Progenitor cell of endocrine pancreas (in vitro differentiated cells): ENCODE data around the gene THRB. TPM values are rescaled to one million over a fixed set of nuclear protein-coding genes. Genes with fewer than 3 reads are reported as not detected.
A peak's percentile ranks its signal among the peaks of the same experiment; 100 is the strongest.

Experiments
- DNase-seq: peaks from one replicate; pipeline ENCODE4 v3.0.0; 2021; ENCODE audit warnings: low spot score; ENCODE audit not compliant: unreplicated experiment
- H3K27ac Mint-ChIP-seq: 2 replicates; pipeline ENCODE4 v1.8.0; 2021; ENCODE audit warnings: mild to moderate bottlenecking, moderate library complexity, mixed read lengths
- H3K27me3 Mint-ChIP-seq: 2 replicates; pipeline ENCODE4 v1.8.0; 2021; ENCODE audit warnings: mixed read lengths
- H3K36me3 Mint-ChIP-seq: 2 replicates; pipeline ENCODE4 v1.8.0; 2022; ENCODE audit warnings: mixed read lengths; ENCODE audit not compliant: insufficient read depth
- H3K4me1 Mint-ChIP-seq: 2 replicates; pipeline ENCODE4 v1.8.0; 2021; ENCODE audit warnings: low read depth, mixed read lengths
- H3K4me3 Mint-ChIP-seq: 2 replicates; pipeline ENCODE4 v1.8.0; 2021; ENCODE audit warnings: low read depth, mild to moderate bottlenecking, moderate library complexity, mixed read lengths
- H3K9me3 Mint-ChIP-seq: 2 replicates; pipeline ENCODE4 v1.8.0; 2021; ENCODE audit warnings: low read depth, mixed read lengths
- CTCF ChIP-seq: fragments of 200-600 bp; sonication (generic); IDR thresholded peaks from one replicate; pipeline ENCODE4 v1.5.0; 2021; ENCODE audit warnings: antibody characterized with exemption, mild to moderate bottlenecking; ENCODE audit not compliant: unreplicated experiment
- total RNA-seq: library from RNA; stranded (reverse); gene quantifications from 2 replicates; pipeline ENCODE4 v1.2.1, GENCODE V29; 2021

The THRB gene
- total RNA-seq, 1 donor from 2014 or later, result 19.7 TPM

GRCh38 chr3:24520976-24521419, 26.3 kb upstream of the THRB start:
- peak overlapping the region; percentile 74 for H3K4me3 Mint-ChIP-seq
- no peaks in the 10 kb centered on the region for H3K36me3 Mint-ChIP-seq
- H3K9me3 Mint-ChIP-seq, result no peaks in the 10 kb centered on the region
- H3K27ac Mint-ChIP-seq, result peak overlapping the region; percentile 90
- DNase-seq, result peak; percentile 13
- TF ChIP-seq CTCF, result no peak
- H3K27me3 Mint-ChIP-seq, result peaks cover 28% of the 10 kb centered on the region
- H3K4me1 Mint-ChIP-seq, result peaks cover 36% of the 10 kb centered on the region

GRCh38 chr3:24520101-24520495, 25.4 kb upstream of the THRB start:
- Mint-ChIP-seq H3K27me3 (peaks cover 28% of the 10 kb centered on the region), H3K27ac (peak overlapping the region; percentile 66), H3K9me3 (no peaks in the 10 kb centered on the region), H3K36me3 (no peaks in the 10 kb centered on the region), H3K4me3 (peak overlapping the region; percentile 74), H3K4me1 (peaks cover 34% of the 10 kb centered on the region)
- DNase-seq, result no peak
- no peak for TF ChIP-seq CTCF

- TF ChIP-seq CTCF, result no peak
- Mint-ChIP-seq H3K9me3 (no peaks in the 10 kb centered on the region), H3K27me3 (peaks cover 28% of the 10 kb centered on the region), H3K36me3 (no peaks in the 10 kb centered on the region), H3K4me1 (peaks cover 32% of the 10 kb centered on the region), H3K4me3 (no peak overlapping the region), H3K27ac (no peak overlapping the region)
- DNase-seq, result no peak
Measured at GRCh38 chr3:24519368-24520100, 24.9 kb upstream of the THRB start.

GRCh38 chr3:24518990-24519367, 24.3 kb upstream of the THRB start:
- H3K4me3 Mint-ChIP-seq, result no peak overlapping the region
- DNase-seq, result no peak
- peaks cover 28% of the 10 kb centered on the region for H3K27me3 Mint-ChIP-seq
- H3K9me3 Mint-ChIP-seq, result no peaks in the 10 kb centered on the region
- no peak overlapping the region for H3K27ac Mint-ChIP-seq
- peaks cover 27% of the 10 kb centered on the region for H3K4me1 Mint-ChIP-seq
- no peaks in the 10 kb centered on the region for H3K36me3 Mint-ChIP-seq
- no peak for TF ChIP-seq CTCF

GRCh38 chr3:24514119-24514518, 19.5 kb upstream of the THRB start:
- no peak for DNase-seq
- Mint-ChIP-seq H3K36me3 (peaks cover 3% of the 10 kb centered on the region), H3K4me3 (no peak overlapping the region), H3K27ac (no peak overlapping the region), H3K9me3 (peaks cover 4% of the 10 kb centered on the region), H3K27me3 (peaks cover 16% of the 10 kb centered on the region), H3K4me1 (peaks cover 8% of the 10 kb centered on the region)
- no peak for TF ChIP-seq CTCF
